HCT116 (cell line): ENCODE results near the gene FAM50B. TPM values are rescaled to one million over a fixed set of nuclear protein-coding genes. Genes with fewer than 3 reads are reported as not detected.

ENCODE experiments used
- ATAC-seq: fragments of 200-7000 bp; cut with Tn5 transposase; 2 replicates; pipeline ENCODE4 v1.9.1; 2020; ENCODE audit warnings: mild to moderate bottlenecking, moderate library complexity
- BruUV-seq: library from RNA; stranded (reverse); fragments of 400-500 nt; replicated peaks from 2 replicates; lab custom pipeline; 2021; lab: Mats Ljungman, UMichigan
- CTCF ChIA-PET: fragments of 300-600 bp; sonication (Branson Sonifier 250); formaldehyde crosslinking; loops from one replicate; lab custom pipeline; 2021; ENCODE audit warnings: antibody characterized with exemption; lab: Charles Lee
- POLR2A ChIA-PET: fragments of 300-600, 350-600 bp; sonication (Branson Sonifier 250); formaldehyde crosslinking; loops from one replicate; lab custom pipeline; 2021; ENCODE audit warnings: antibody characterized with exemption; lab: Charles Lee
- RAD21 ChIA-PET, 2 experiments: fragments of 300-600 bp; sonication (Branson Sonifier 250); formaldehyde crosslinking; loops; one replicate each; lab custom pipeline; 2023; ENCODE audit warnings: low total read pairs in 2 of 2; ENCODE audit not compliant: uncharacterized antibody in 2 of 2, unreplicated experiment in 2 of 2, low non-redundant PET in 1 of 2; lab: Charles Lee
- DNase-seq: peaks from one replicate; pipeline ENCODE4 v3.0.0-alpha.2; 2010; ENCODE audit warnings: low read depth, low spot score
- H2AFZ ChIP-seq: fragments of 200-600 bp; shearing (Covaris generic), sonication (generic); 2 replicates; pipeline ENCODE4 v1.6.1; 2017; ENCODE audit warnings: low read depth, mixed run types, mixed read lengths, antibody characterized with exemption, low read length; ENCODE audit not compliant: poor library complexity, severe bottlenecking
- H3K27ac ChIP-seq: 2 replicates; pipeline ENCODE4 v1.5.1; 2012; ENCODE audit warnings: low read depth, low read length
- H3K27me3 ChIP-seq: fragments of 200-600 bp; sonication (generic); 2 replicates; pipeline ENCODE4 v1.6.1; 2016; ENCODE audit warnings: mixed run types, low read length, mixed read lengths; ENCODE audit not compliant: insufficient read depth
- H3K36me3 ChIP-seq, 2 experiments: fragments of 200-500 bp in 1 of 2; fragments of 200-600 bp in 1 of 2; sonication (Bioruptor generic) in 1 of 2; sonication (generic) in 1 of 2; 2 replicates each; pipeline versions ENCODE4 v1.5.1 to v1.6.1; 2014 to 2016; ENCODE audit warnings: low read length in 2 of 2, inconsistent platforms in 1 of 2, mixed read lengths in 1 of 2, mixed run types in 1 of 2; ENCODE audit not compliant: insufficient read depth in 2 of 2, control insufficient read depth in 1 of 2
- H3K4me1 ChIP-seq, 2 experiments: fragments of 200-600 bp in 1 of 2; sonication (generic) in 1 of 2; 2 replicates each; pipeline versions ENCODE4 v1.5.1 to v1.6.1; 2012 to 2017; ENCODE audit warnings: low read length in 2 of 2, inconsistent platforms in 1 of 2, mild to moderate bottlenecking in 1 of 2, mixed read lengths in 1 of 2, mixed run types in 1 of 2, moderate library complexity in 1 of 2; ENCODE audit not compliant: insufficient read depth in 2 of 2, control insufficient read depth in 1 of 2
- H3K4me2 ChIP-seq: fragments of 200-600 bp; sonication (generic); 2 replicates; pipeline ENCODE4 v1.6.1; 2017; ENCODE audit warnings: mixed run types, low read length, mixed read lengths
- H3K4me3 ChIP-seq, 2 experiments: fragments of 200-600 bp in 1 of 2; sonication (generic) in 1 of 2; replicated peaks in 1 of 2; 2 replicates each; pipeline ENCODE4 v1.5.1; 2011 to 2016; ENCODE audit warnings: low read length in 2 of 2, control low read depth in 1 of 2, low read depth in 1 of 2, mild to moderate bottlenecking in 1 of 2, mixed read lengths in 1 of 2, mixed run types in 1 of 2
- H3K79me2 ChIP-seq: fragments of 200-600 bp; sonication (generic); 2 replicates; pipeline ENCODE4 v1.6.1; 2017; ENCODE audit warnings: mild to moderate bottlenecking, mixed run types, low read length, moderate library complexity, mixed read lengths; ENCODE audit not compliant: insufficient read depth
- H3K9ac ChIP-seq: fragments of 200-600 bp; sonication (generic); 2 replicates; pipeline ENCODE4 v1.6.1; 2016; ENCODE audit warnings: low read length, mixed read lengths
- H3K9me2 ChIP-seq: fragments of 200-600 bp; sonication (generic), shearing (Covaris generic); 2 replicates; pipeline ENCODE4 v1.6.1; 2017; ENCODE audit warnings: mixed run types, mild to moderate bottlenecking, moderate library complexity; ENCODE audit not compliant: insufficient read depth
- H3K9me3 ChIP-seq, 2 experiments: fragments of 200-500 bp in 1 of 2; fragments of 200-600 bp in 1 of 2; sonication (Bioruptor generic) in 1 of 2; sonication (generic) in 1 of 2; 2 replicates each; pipeline ENCODE4 v1.6.1; 2014 to 2017; ENCODE audit warnings: low read length in 2 of 2, mixed read lengths in 2 of 2, inconsistent platforms in 1 of 2, low read depth in 1 of 2, mild to moderate bottlenecking in 1 of 2, mixed run types in 1 of 2, moderate library complexity in 1 of 2; ENCODE audit not compliant: control insufficient read depth in 1 of 2, insufficient read depth in 1 of 2
- H4K20me1 ChIP-seq: fragments of 200-600 bp; sonication (generic), shearing (Covaris generic); 2 replicates; pipeline ENCODE4 v1.6.1; 2017; ENCODE audit warnings: mixed run types, mild to moderate bottlenecking, moderate library complexity; ENCODE audit not compliant: insufficient read depth
- ATF3 ChIP-seq: IDR thresholded peaks from 2 replicates; pipeline ENCODE4 v1.6.1; 2012
- CBX3 ChIP-seq: IDR thresholded peaks from 2 replicates; pipeline ENCODE4 v1.6.1; 2012; ENCODE audit warnings: low read depth
- CEBPB ChIP-seq: IDR thresholded peaks from 2 replicates; pipeline ENCODE4 v1.6.1; 2012; ENCODE audit warnings: low read depth
- CTCF ChIP-seq, 3 experiments: fragments of 200-600 bp in 1 of 3; sonication (generic) in 1 of 3; IDR thresholded peaks in 2 of 3; conservative IDR thresholded peaks in 1 of 3; 2 replicates each; pipeline ENCODE4 v1.5.1; 2012 to 2017; ENCODE audit warnings: low read depth in 2 of 3, low read length in 2 of 3, antibody characterized with exemption in 1 of 3, borderline replicate concordance in 1 of 3, control low read depth in 1 of 3, mild to moderate bottlenecking in 1 of 3, mixed read lengths in 1 of 3, mixed run types in 1 of 3, moderate library complexity in 1 of 3; ENCODE audit not compliant: insufficient read depth in 1 of 3
- EGR1 ChIP-seq: IDR thresholded peaks from 2 replicates; pipeline ENCODE4 v1.6.1; 2012; ENCODE audit warnings: low read depth
- ELF1 ChIP-seq: IDR thresholded peaks from 2 replicates; pipeline ENCODE4 v1.6.1; 2012; ENCODE audit warnings: low read depth, borderline replicate concordance
- EZH2 ChIP-seq: fragments of 200-600 bp; sonication (generic); IDR thresholded peaks from 2 replicates; pipeline ENCODE4 v1.6.1; 2017; ENCODE audit warnings: antibody characterized with exemption, mixed run types
- EZH2phosphoT487 ChIP-seq: fragments of 200-600 bp; IDR thresholded peaks from 2 replicates; pipeline ENCODE4 v1.6.1; 2018; ENCODE audit warnings: antibody characterized with exemption, borderline replicate concordance
- FOSL1 ChIP-seq: IDR thresholded peaks from 2 replicates; pipeline ENCODE4 v1.6.1; 2012; ENCODE audit warnings: low read depth
- JUND ChIP-seq: IDR thresholded peaks from 2 replicates; pipeline ENCODE4 v1.6.1; 2012
- MAX ChIP-seq: IDR thresholded peaks from 2 replicates; pipeline ENCODE4 v1.6.1; 2012
- POLR2AphosphoS5 ChIP-seq: IDR thresholded peaks from 2 replicates; pipeline ENCODE4 v1.6.1; 2011; ENCODE audit warnings: mild to moderate bottlenecking, low read depth, low read length, moderate library complexity
- RAD21 ChIP-seq: IDR thresholded peaks from 2 replicates; pipeline ENCODE4 v1.6.1; 2012; ENCODE audit warnings: low read depth, mild to moderate bottlenecking
- REST ChIP-seq: IDR thresholded peaks from 2 replicates; pipeline ENCODE4 v1.6.1; 2012; ENCODE audit warnings: low read depth
- SP1 ChIP-seq: IDR thresholded peaks from 2 replicates; pipeline ENCODE4 v1.6.1; 2012; ENCODE audit warnings: low read depth
- SRF ChIP-seq: IDR thresholded peaks from 2 replicates; pipeline ENCODE4 v1.6.1; 2012; ENCODE audit warnings: low read depth
- TCF7L2 ChIP-seq: IDR thresholded peaks from 2 replicates; pipeline ENCODE4 v1.7.0; 2011; ENCODE audit warnings: borderline replicate concordance, inconsistent platforms; ENCODE audit not compliant: insufficient read depth, insufficient read length; ENCODE audit errors: extremely low read depth
- YY1 ChIP-seq: IDR thresholded peaks from 2 replicates; pipeline ENCODE4 v1.6.1; 2011; ENCODE audit warnings: low read length, low read depth, moderate library complexity, mild to moderate bottlenecking; ENCODE audit not compliant: insufficient replicate concordance; ENCODE audit errors: extremely low read depth
- ZFX ChIP-seq: fragments of 450-650 bp; IDR thresholded peaks from 2 replicates; pipeline ENCODE4 v1.6.1; 2017
- ZNF274 ChIP-seq: fragments of 200-500 bp; sonication (Bioruptor generic); IDR thresholded peaks from 2 replicates; pipeline ENCODE4 v1.6.1; 2014; ENCODE audit warnings: mild to moderate bottlenecking, low read depth, low read length, inconsistent platforms
- intact Hi-C: fragments of 100-400 bp; cut with micrococcal nuclease; formaldehyde crosslinking; loops from 2 replicates; pipeline ENCODE4 v1.10.0; 2022
- total RNA-seq: library from RNA; stranded (reverse); gene quantifications from one replicate; pipeline ENCODE4 v1.2.1, GENCODE V29; 2021; ENCODE audit not compliant: unreplicated experiment

The FAM50B gene
- total RNA-seq, 1 experiment from 2014 or later, result 0.86 TPM

GRCh38 chr6:3808759-3809514 lies 40.2 kb upstream of the FAM50B start (continued):
- TF ChIP-seq EZH2phosphoT487 (no peak), TCF7L2 (no peak), YY1 (peak; percentile 51)

GRCh38 chr6:3809515-3809891 lies 39.7 kb upstream of the FAM50B start:
- Histone ChIP-seq H3K27ac (no peak overlapping the region), H3K4me3 (no peak overlapping the region), H4K20me1 (no peaks in the 10 kb centered on the region), H3K9ac (no peak overlapping the region), H3K36me3 (no peaks in the 10 kb centered on the region), H3K9me3 (no peaks in the 10 kb centered on the region), H3K4me1 (peaks cover 21 to 40% of the 10 kb centered on the region in 2 experiments), H3K9me2 (no peaks in the 10 kb centered on the region), H3K4me2 (no peak overlapping the region), H3K79me2 (no peaks in the 10 kb centered on the region), H2AFZ (no peak overlapping the region), H3K27me3 (no peaks in the 10 kb centered on the region)
- intact Hi-C loops, result no loop called here
- CTCF ChIA-PET, result interaction anchor here (1.1 kb wide), 1 partner anchor 169 kb away, joined by 4 read pairs; no protein-coding TSS in a partner anchor
- no peak for DNase-seq
- TF ChIP-seq CBX3 (no peak), EGR1 (no peak), ATF3 (no peak), JUND (no peak), REST (no peak), TCF7L2 (no peak), EZH2 (no peak), FOSL1 (no peak), EZH2phosphoT487 (no peak), ZNF274 (no peak), CEBPB (no peak), ZFX (no peak), MAX (no peak), POLR2AphosphoS5 (no peak), ELF1 (no peak), SRF (no peak), SP1 (no peak), RAD21 (no peak), CTCF (IDR thresholded peaks at IDR 0.05 in 2 of 3, conservative IDR thresholded peaks at IDR 0.05 in 1 of 3; ENCODE audit: borderline replicate concordance in 1 of 3, insufficient read depth in 1 of 3, low read depth in 2 of 3, low read length in 2 of 3) (no peak), YY1 (no peak)
- RAD21 ChIA-PET, result no interaction called here
- BruUV-seq, result no TSS peak
- POLR2A ChIA-PET, result interaction anchor here (1.2 kb wide), 1 partner anchor 16 kb away, joined by 3 read pairs; no protein-coding TSS in a partner anchor
- ATAC-seq, result no peak
